MG63 (cell line): ENCODE data around the gene AP1G1. TPM values are rescaled to one million over a fixed set of nuclear protein-coding genes. Genes with fewer than 3 reads are reported as not detected.
"Not testable (repeated sequence)": the region's sequence is repeated elsewhere in the genome, so short reads cannot be mapped to it uniquely, and the experiment has no call there.

Experiments used
- DNase-seq: peaks from one replicate; pipeline ENCODE4 v3.0.0-alpha.2; 2020
- H3K27me3 ChIP-seq: fragments of 250-450 bp; sonication (Bioruptor Pico); 2 replicates; pipeline ENCODE4 v1.5.1; 2020; ENCODE audit warnings: mild to moderate bottlenecking, moderate library complexity
- H3K36me3 ChIP-seq: fragments of 250-450 bp; sonication (Bioruptor Pico); 2 replicates; pipeline ENCODE4 v1.5.1; 2020; ENCODE audit warnings: mild to moderate bottlenecking, moderate library complexity
- H3K4me3 ChIP-seq: fragments of 250-450 bp; sonication (Bioruptor Pico); 2 replicates; pipeline ENCODE4 v1.5.1; 2020; ENCODE audit warnings: mild to moderate bottlenecking, moderate library complexity
- H3K9me3 ChIP-seq: fragments of 250-450 bp; sonication (Bioruptor Pico); 2 replicates; pipeline ENCODE4 v1.5.1; 2020; ENCODE audit warnings: mild to moderate bottlenecking, moderate library complexity
- total RNA-seq: library from RNA; depleted of rRNA; stranded (reverse); fragments of >200 nt; shearing (Covaris generic); gene quantifications from 2 replicates; pipeline ENCODE4 v1.2.3, GENCODE V29; 2014; ENCODE audit warnings: low replicate concordance

Gene AP1G1
- total RNA-seq, 1 experiment from 2014 or later = 20.9 TPM

- H3K4me3 ChIP-seq, H3K9me3 ChIP-seq, H3K27me3 ChIP-seq, DNase-seq, H3K36me3 ChIP-seq: not testable (repeated sequence)
These were observed 23.1 kb upstream of the AP1G1 start for GRCh38 chr16:71831698-71832097.

GRCh38 chr16:71830359-71830758 is 21.7 kb upstream of the AP1G1 start:
- H3K9me3 ChIP-seq = no peaks in the 10 kb centered on the region
- H3K4me3 ChIP-seq = no peak overlapping the region
- H3K27me3 ChIP-seq = no peaks in the 10 kb centered on the region
- DNase-seq = no peak
- H3K36me3 ChIP-seq = no peaks in the 10 kb centered on the region

GRCh38 chr16:71826533-71827017 is 17.9 kb upstream of the AP1G1 start:
- no peaks in the 10 kb centered on the region for H3K36me3 ChIP-seq
- H3K9me3 ChIP-seq = no peaks in the 10 kb centered on the region
- no peak overlapping the region for H3K4me3 ChIP-seq
- no peaks in the 10 kb centered on the region for H3K27me3 ChIP-seq
- no peak for DNase-seq

- not testable (repeated sequence) for H3K9me3 ChIP-seq, H3K4me3 ChIP-seq, H3K36me3 ChIP-seq, H3K27me3 ChIP-seq, DNase-seq
These were observed 8.5 kb upstream of the AP1G1 start for GRCh38 chr16:71817155-71817500.

- Histone ChIP-seq H3K36me3 (peaks cover 6% of the 10 kb centered on the region), H3K4me3 (no peak overlapping the region), H3K27me3 (no peaks in the 10 kb centered on the region), H3K9me3 (no peaks in the 10 kb centered on the region)
- DNase-seq = no peak
These were observed 2.7 kb upstream of the AP1G1 start for GRCh38 chr16:71811261-71811803.

GRCh38 chr16:71810155-71810530 is 1.5 kb upstream of the AP1G1 start:
- not testable (repeated sequence) for H3K36me3 ChIP-seq, DNase-seq, H3K27me3 ChIP-seq, H3K9me3 ChIP-seq, H3K4me3 ChIP-seq

- H3K4me3 ChIP-seq = peak overlapping the region; percentile 83
- peak; percentile 8 for DNase-seq
These were observed 585 bp downstream of the AP1G1 start for GRCh38 chr16:71807905-71808592.

GRCh38 chr16:71803305-71803690 is 5.3 kb downstream of the AP1G1 start:
- Histone ChIP-seq H3K9me3 (no peaks in the 10 kb centered on the region), H3K4me3 (no peak overlapping the region), H3K36me3 (peaks cover 15% of the 10 kb centered on the region), H3K27me3 (no peaks in the 10 kb centered on the region)
- no peak for DNase-seq

More at GRCh38 chr16:71807905-71808592, 585 bp downstream of the AP1G1 start:
- H3K36me3 ChIP-seq = peaks cover 12% of the 10 kb centered on the region
- no peaks in the 10 kb centered on the region for H3K9me3 ChIP-seq
- H3K27me3 ChIP-seq = no peaks in the 10 kb centered on the region

GRCh38 chr16:71796501-71797097 is 12.0 kb downstream of the AP1G1 start:
- DNase-seq = no peak
- H3K36me3 ChIP-seq = peaks cover 5% of the 10 kb centered on the region
- no peaks in the 10 kb centered on the region for H3K9me3 ChIP-seq
- no peaks in the 10 kb centered on the region for H3K27me3 ChIP-seq
- no peak overlapping the region for H3K4me3 ChIP-seq

GRCh38 chr16:71794943-71795342 is 13.7 kb downstream of the AP1G1 start:
- Histone ChIP-seq H3K9me3 (no peaks in the 10 kb centered on the region), H3K4me3 (no peak overlapping the region), H3K27me3 (no peaks in the 10 kb centered on the region), H3K36me3 (peaks cover 5% of the 10 kb centered on the region)
- DNase-seq = no peak

- peaks cover 6% of the 10 kb centered on the region for H3K36me3 ChIP-seq
- H3K9me3 ChIP-seq = no peaks in the 10 kb centered on the region
- no peak overlapping the region for H3K4me3 ChIP-seq
- no peaks in the 10 kb centered on the region for H3K27me3 ChIP-seq
- DNase-seq = no peak
These were observed 14.6 kb downstream of the AP1G1 start for GRCh38 chr16:71794018-71794417.

GRCh38 chr16:71792176-71792575 is 16.5 kb downstream of the AP1G1 start:
- Histone ChIP-seq H3K36me3 (peaks cover 15% of the 10 kb centered on the region), H3K4me3 (no peak overlapping the region), H3K27me3 (no peaks in the 10 kb centered on the region), H3K9me3 (no peaks in the 10 kb centered on the region)
- DNase-seq = no peak

GRCh38 chr16:71790329-71790728 is 18.3 kb downstream of the AP1G1 start:
- H3K4me3 ChIP-seq, H3K9me3 ChIP-seq, DNase-seq, H3K27me3 ChIP-seq: not testable (repeated sequence)
- H3K36me3 ChIP-seq = peaks cover 13% of the 10 kb centered on the region

- Histone ChIP-seq H3K4me3 (no peak overlapping the region), H3K9me3 (no peaks in the 10 kb centered on the region), H3K27me3 (no peaks in the 10 kb centered on the region), H3K36me3 (peaks cover 14% of the 10 kb centered on the region)
- DNase-seq = no peak
These were observed 19.5 kb downstream of the AP1G1 start for GRCh38 chr16:71789136-71789535.

GRCh38 chr16:71788578-71788977 is 20.1 kb downstream of the AP1G1 start:
- no peak for DNase-seq
- H3K27me3 ChIP-seq = no peaks in the 10 kb centered on the region

GRCh38 chr16:71785143-71785542 is 23.5 kb downstream of the AP1G1 start:
- DNase-seq, H3K9me3 ChIP-seq, H3K27me3 ChIP-seq, H3K4me3 ChIP-seq: not testable (repeated sequence)
- peaks cover 16% of the 10 kb centered on the region for H3K36me3 ChIP-seq

More at GRCh38 chr16:71788578-71788977, 20.1 kb downstream of the AP1G1 start:
- Histone ChIP-seq H3K4me3 (no peak overlapping the region), H3K36me3 (peaks cover 16% of the 10 kb centered on the region), H3K9me3 (no peaks in the 10 kb centered on the region)

- no peaks in the 10 kb centered on the region for H3K9me3 ChIP-seq
- H3K27me3 ChIP-seq = no peaks in the 10 kb centered on the region
These were observed 24.5 kb downstream of the AP1G1 start for GRCh38 chr16:71784093-71784492.

GRCh38 chr16:71781741-71782140 is 26.9 kb downstream of the AP1G1 start:
- DNase-seq = no peak
- no peaks in the 10 kb centered on the region for H3K9me3 ChIP-seq
- no peak overlapping the region for H3K4me3 ChIP-seq
- H3K36me3 ChIP-seq = peaks cover 5% of the 10 kb centered on the region; the same call in 1 of the 2 replicates
- no peaks in the 10 kb centered on the region for H3K27me3 ChIP-seq

More at GRCh38 chr16:71784093-71784492, 24.5 kb downstream of the AP1G1 start:
- Histone ChIP-seq H3K4me3 (no peak overlapping the region), H3K36me3 (peaks cover 15% of the 10 kb centered on the region)
- DNase-seq = no peak
